ENCODE data around the gene CKB. TPM values are rescaled to one million over a fixed set of nuclear protein-coding genes. Genes with fewer than 3 reads are reported as not detected.

CKB gene
- total RNA-seq, 2 donors from 2014 or later = 602 to 920 TPM

DNA sequence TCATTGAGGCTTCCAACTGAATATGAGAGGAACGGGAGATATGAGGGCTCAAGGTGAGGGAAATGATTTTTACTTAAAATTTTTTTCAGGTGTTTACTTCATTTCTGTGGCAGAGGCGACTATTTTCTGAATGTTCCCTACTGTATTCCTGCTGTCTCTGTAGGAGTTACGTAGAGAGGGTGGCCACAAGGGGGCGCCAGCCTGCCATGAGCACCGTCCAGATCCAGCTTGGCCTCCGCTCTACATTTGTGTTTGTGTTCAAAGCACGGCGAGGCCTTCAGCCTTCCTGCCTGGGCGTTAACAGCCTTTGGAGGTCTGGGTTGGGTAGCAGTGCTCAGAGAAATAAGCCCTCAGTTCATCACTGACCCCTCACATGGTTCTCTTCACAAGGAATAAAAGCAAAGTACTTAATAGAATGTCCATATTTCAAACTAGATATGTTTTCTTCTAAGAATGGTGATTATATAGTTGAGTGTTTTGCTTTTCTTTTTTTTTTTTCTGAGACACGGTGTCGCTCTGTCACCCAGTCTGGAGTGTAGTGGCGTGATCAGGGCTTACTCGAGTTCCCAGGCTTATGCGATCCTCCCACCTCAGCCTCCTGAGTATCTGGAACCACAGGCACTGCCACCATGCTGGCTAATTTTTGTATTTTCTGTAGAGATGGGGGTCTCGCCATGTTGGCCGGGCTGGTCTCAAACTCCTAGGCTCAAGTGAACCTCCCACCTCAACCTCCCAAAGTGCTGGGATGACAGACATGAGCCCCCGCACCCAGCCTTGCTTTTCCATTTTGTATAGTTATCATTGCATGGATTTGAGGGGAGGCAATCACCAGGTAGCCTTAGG lies 22.3 kb downstream of the CKB start:
- peaks cover 2% of the 10 kb centered on the region for H3K4me1 Mint-ChIP-seq
- Histone ChIP-seq H3K27ac (ENCODE audit: low read depth, low read length) (no peak overlapping the region), H3K4me1 (ENCODE audit: control insufficient read depth, insufficient read depth, low read length) (no peaks in the 10 kb centered on the region), H3K4me3 (ENCODE audit: low read length) (no peak overlapping the region), H3K9ac (ENCODE audit: extremely low read depth, low read length, poor library complexity, severe bottlenecking) (no peak overlapping the region), H3K9me3 (ENCODE audit: control insufficient read depth, low read length) (no peaks in the 10 kb centered on the region), H3K27me3 (ENCODE audit: control insufficient read depth, insufficient read depth, low read length, poor library complexity, severe bottlenecking) (no peaks in the 10 kb centered on the region), H3K36me3 (ENCODE audit: control insufficient read depth, insufficient read depth, low read length) (peaks cover 70% of the 10 kb centered on the region)
- DNase-seq = peak; percentile 95
- peaks cover 52% of the 10 kb centered on the region for H3K36me3 Mint-ChIP-seq (ENCODE audit: low read depth)
- H3K4me3 Mint-ChIP-seq = no peak overlapping the region
- no peaks in the 10 kb centered on the region for H3K9me3 Mint-ChIP-seq
- peak overlapping the region; percentile 75 for H3K27ac Mint-ChIP-seq
- TF ChIP-seq CTCF (conservative IDR thresholded peaks at IDR 0.05) = peak; percentile 98
- H3K27me3 Mint-ChIP-seq (ENCODE audit: insufficient read depth) = no peaks in the 10 kb centered on the region
- 58 to 62% methylated on average over 4 to 17 of the region's 17 CpGs for WGBS, 2 experiments (ENCODE audit: insufficient coverage in 1 of 2, insufficient read length in 1 of 2)

DNA sequence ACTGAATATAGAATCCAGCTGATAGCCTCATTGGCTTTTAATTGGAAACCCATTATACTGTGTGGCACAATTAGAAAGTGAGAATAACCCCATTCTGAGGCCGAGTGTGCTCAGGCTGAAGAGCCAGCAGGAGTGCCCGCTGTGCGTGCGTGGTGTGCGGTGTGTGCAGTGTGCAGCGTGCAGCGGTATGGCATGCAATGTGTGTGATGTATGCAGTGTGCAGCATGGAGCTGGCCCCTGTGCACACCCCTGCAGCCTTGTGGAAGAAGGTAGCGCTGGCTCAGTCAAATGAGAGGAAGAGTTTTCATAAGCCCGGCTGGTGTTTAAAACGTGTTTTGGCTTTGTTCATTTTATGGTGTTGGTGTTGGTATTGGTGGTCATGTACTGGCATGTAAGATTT lies 22.9 kb downstream of the CKB start:
- no peaks in the 10 kb centered on the region for H3K9me3 Mint-ChIP-seq
- 78 to 79% methylated on average over 4 to 10 of the region's 10 CpGs for WGBS, 2 experiments (ENCODE audit: insufficient coverage in 1 of 2, insufficient read length in 1 of 2)
- peak overlapping the region; percentile 8 for H3K27ac Mint-ChIP-seq
- H3K4me3 Mint-ChIP-seq = no peak overlapping the region
- H3K9me3 ChIP-seq (ENCODE audit: control insufficient read depth, low read length) = no peaks in the 10 kb centered on the region
- peaks cover 2% of the 10 kb centered on the region for H3K4me1 Mint-ChIP-seq
- peak overlapping the region; percentile 8 for H3K27ac ChIP-seq (ENCODE audit: low read depth, low read length)
- TF ChIP-seq CTCF (conservative IDR thresholded peaks at IDR 0.05) = no peak
- H3K36me3 Mint-ChIP-seq (ENCODE audit: low read depth) = peaks cover 48% of the 10 kb centered on the region
- H3K27me3 ChIP-seq (ENCODE audit: control insufficient read depth, insufficient read depth, low read length, poor library complexity, severe bottlenecking) = no peaks in the 10 kb centered on the region
- no peak overlapping the region for H3K9ac ChIP-seq (ENCODE audit: extremely low read depth, low read length, poor library complexity, severe bottlenecking)
- H3K4me1 ChIP-seq (ENCODE audit: control insufficient read depth, insufficient read depth, low read length) = no peaks in the 10 kb centered on the region
- H3K4me3 ChIP-seq (ENCODE audit: low read length) = no peak overlapping the region
- DNase-seq = peak; percentile 42
- H3K36me3 ChIP-seq (ENCODE audit: control insufficient read depth, insufficient read depth, low read length) = peaks cover 69% of the 10 kb centered on the region
- no peaks in the 10 kb centered on the region for H3K27me3 Mint-ChIP-seq (ENCODE audit: insufficient read depth)

DNA sequence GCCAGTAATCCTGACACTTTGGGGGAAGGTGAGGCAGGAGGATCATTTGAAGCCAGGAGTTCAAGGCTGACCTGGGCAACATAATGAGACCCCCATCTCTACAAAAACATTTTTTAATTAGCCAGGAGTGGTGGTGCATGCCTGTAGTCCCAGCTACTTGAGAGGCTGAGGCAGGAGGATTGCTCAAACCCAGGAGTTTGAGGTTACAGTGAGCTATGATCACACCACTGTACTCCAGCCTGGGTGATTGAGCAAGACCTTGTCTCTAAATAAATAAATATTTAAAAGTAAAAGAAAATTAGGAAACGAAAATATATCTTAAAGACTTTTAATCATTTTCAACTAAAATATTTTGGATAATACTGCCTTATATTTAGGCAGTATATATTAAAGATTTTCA lies 25.9 kb downstream of the CKB start:
- no peak overlapping the region for H3K4me3 Mint-ChIP-seq
- H3K9me3 Mint-ChIP-seq = no peaks in the 10 kb centered on the region
- DNase-seq = peak; percentile 5
- Histone ChIP-seq H3K27me3 (ENCODE audit: control insufficient read depth, insufficient read depth, low read length, poor library complexity, severe bottlenecking) (no peaks in the 10 kb centered on the region), H3K4me1 (ENCODE audit: control insufficient read depth, insufficient read depth, low read length) (no peaks in the 10 kb centered on the region), H3K9ac (ENCODE audit: extremely low read depth, low read length, poor library complexity, severe bottlenecking) (no peak overlapping the region), H3K9me3 (ENCODE audit: control insufficient read depth, low read length) (no peaks in the 10 kb centered on the region), H3K36me3 (ENCODE audit: control insufficient read depth, insufficient read depth, low read length) (peaks cover 59% of the 10 kb centered on the region), H3K4me3 (ENCODE audit: low read length) (no peak overlapping the region), H3K27ac (ENCODE audit: low read depth, low read length) (no peak overlapping the region)
- whole genome bisulfite sequencing, 2 experiments (ENCODE audit: insufficient coverage in 1 of 2, insufficient read length in 1 of 2) = no CpG with 5 or more reads among the region's 1 CpG
- H3K36me3 Mint-ChIP-seq (ENCODE audit: low read depth) = peaks cover 39% of the 10 kb centered on the region
- no peak overlapping the region for H3K27ac Mint-ChIP-seq
- H3K27me3 Mint-ChIP-seq (ENCODE audit: insufficient read depth) = no peaks in the 10 kb centered on the region
- peaks cover 6% of the 10 kb centered on the region for H3K4me1 Mint-ChIP-seq
- no peak for TF ChIP-seq CTCF (conservative IDR thresholded peaks at IDR 0.05)

All from endodermal cell (in vitro differentiated cells).